NK-92 treated with Interleukin-12 subunit alpha and Interleukin-12 subunit beta, amount 100 ng/mL, for 24 hours (cell line): ENCODE measurements around the gene AQP7.
"Not testable (repeated sequence)": the region's sequence is repeated elsewhere in the genome, so short reads cannot be mapped to it uniquely, and the experiment has no call there.

Source experiments
- DNase-seq: peaks from one replicate; lab custom pipeline; 2025; lab: John Stamatoyannopoulos, UW

AQP7 gene

DNA sequence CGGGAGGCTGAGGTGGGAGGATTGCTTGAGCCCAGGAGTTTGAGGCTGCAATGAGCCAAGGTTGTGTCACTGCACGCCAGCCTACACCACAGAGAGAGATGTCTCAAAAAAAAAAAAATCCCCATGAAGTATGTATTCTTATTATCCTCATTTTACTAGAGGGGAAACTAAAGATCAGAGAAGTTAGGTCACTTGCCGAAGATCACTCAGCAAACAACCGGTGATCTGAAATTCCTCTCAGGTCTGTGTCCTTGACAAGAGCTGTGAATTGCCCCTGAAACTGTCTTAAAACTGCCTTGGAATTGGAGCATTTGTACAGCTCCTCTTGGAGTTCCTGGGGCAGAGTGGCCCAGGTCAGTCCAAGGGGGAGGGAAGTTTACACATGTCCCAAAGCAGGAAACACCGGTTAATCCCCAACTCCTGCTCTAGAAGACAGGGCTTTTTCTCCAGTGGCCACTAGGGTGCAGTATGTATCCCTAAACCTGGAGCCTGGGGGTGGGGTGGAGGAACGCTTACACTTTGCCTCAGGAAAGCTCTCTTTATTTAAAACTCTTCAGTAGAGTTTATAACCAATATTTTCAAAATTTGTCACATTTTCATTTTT lies 27.6 kb downstream of the AQP7 start:
- no peak for DNase-seq

DNA sequence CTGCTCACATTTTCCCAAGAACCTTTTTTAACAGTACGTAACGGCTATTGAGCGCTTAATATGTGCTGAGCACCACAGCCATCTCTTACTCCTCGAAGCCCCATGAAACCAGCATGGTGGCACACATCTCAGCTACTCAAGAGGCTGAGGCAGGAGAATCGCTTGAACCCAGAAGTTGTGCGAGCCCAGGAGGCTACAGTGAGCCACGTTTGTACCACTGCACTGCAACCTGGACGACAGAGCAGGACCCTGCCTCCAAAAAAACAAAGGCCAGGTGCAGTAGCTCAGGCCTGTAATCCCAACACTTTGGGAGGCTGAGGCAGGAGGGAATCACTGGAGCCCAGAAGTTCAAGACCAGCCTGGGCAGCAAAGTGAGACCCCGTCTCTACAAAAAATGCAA lies 28.2 kb downstream of the AQP7 start:
- no peak for DNase-seq

DNA sequence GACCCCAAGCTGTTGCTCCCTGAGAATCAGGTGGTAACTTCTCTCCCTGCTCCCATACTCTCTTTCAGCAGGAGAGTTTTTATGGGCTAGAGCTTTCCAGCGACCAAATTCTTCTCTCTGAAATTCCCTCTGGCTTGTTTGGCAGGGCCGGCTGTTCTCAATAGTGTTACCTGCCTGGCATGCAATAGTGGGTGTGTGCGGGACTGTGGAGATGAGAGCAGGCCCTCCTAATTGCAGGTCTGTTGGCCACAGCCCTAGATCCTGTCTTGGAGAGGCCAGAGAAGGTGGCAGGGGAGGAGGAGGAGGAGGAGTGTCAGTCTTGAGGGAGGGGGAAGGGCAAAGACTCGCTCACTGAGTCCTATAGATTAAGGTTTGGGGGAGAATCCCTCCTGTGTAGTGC lies 29.5 kb downstream of the AQP7 start:
- DNase-seq: no peak

GRCh38 chr9:33366979-33367480 lies 35.3 kb downstream of the AQP7 start:
- DNase-seq: no peak

DNA sequence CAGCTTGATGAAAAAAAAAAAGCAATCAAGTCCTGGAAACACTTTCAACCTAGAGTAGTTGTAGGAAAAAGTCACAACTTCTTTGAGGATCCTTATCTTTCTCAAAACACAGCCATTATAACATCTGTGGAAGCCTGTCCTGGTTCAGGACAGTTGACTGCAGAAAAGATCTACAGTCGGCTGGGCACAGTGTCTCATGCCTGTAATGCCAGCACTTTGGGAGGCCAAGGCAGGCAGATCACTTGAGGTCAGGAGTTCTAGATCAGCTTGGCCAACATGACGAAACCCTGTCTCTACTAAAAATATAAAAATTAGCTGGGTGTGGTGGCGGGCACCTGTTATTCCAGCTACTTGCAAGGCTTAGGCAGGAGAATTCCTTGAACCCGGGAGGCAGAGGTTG lies 37.6 kb downstream of the AQP7 start:
- DNase-seq: not testable (repeated sequence)

DNA sequence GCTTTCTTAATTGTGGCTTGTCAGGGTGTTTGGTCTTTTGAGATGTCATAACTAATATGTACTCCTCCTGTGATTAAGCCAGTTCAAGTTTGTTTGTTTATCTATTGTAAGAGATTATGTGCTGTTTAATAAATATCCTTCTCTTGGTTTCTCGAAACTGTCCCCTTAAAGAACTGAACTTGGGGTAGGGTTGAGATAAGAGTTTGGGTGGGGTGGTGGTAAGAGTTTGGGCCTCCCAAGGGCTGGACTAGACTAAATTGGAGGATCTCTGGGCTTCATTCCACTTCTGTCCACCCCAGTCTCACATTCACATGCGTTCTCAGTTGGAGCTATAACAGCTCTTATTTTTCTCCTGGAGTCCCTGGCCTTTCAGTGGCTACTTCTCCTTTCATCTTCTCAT lies 38.2 kb downstream of the AQP7 start:
- no peak for DNase-seq

- DNase-seq: not testable (repeated sequence)
Measured at GRCh38 chr9:33358641-33359040, 43.7 kb downstream of the AQP7 start.

- DNase-seq: no peak
Measured at GRCh38 chr9:33355933-33356332, 46.4 kb downstream of the AQP7 start.

DNA sequence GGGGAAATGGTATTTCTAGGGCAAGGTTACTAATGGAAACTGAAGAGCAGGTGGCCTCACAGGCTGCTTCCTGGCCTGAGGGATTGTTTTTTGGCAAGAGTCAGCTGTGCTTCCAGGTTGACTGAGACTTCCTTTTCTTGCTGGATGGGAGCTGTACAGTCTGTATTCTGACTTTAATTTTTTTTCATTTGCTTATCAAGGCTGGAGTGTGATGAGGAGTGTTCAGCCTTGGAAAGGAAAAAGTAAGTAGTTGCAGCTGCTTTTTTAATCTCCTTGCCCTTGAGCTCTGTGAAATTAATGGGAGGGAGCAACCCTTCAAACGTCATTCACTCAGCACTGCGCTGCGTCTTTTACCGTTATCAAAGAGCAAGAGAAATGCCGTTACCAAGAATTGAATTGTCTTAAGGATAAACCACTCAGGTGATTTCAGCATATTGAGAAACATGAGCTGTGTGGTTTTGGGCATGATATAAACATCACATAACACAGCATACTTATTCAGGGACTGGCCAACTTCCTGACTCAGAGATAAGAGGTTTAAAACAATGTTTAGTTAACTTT lies 47.6 kb downstream of the AQP7 start:
- no peak for DNase-seq

DNA sequence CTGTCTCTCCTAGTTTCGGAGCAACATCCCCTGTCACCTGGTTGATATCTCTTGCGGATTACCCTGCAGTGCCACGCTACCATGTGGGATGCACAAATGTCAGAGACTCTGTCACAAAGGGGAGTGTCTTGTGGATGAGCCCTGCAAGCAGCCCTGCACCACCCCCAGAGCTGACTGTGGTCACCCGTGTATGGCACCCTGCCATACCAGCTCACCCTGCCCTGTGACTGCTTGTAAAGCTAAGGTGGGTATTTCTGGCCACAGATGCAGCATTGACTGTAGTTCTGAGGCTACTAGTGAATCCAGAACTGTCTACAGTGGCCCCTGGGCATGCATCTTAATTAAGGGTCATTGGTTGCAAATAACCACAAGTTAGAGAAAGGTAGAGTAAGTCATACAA lies 50.8 kb downstream of the AQP7 start:
- no peak for DNase-seq

GRCh38 chr9:33350310-33350709 lies 52.1 kb downstream of the AQP7 start:
- DNase-seq: no peak

DNA sequence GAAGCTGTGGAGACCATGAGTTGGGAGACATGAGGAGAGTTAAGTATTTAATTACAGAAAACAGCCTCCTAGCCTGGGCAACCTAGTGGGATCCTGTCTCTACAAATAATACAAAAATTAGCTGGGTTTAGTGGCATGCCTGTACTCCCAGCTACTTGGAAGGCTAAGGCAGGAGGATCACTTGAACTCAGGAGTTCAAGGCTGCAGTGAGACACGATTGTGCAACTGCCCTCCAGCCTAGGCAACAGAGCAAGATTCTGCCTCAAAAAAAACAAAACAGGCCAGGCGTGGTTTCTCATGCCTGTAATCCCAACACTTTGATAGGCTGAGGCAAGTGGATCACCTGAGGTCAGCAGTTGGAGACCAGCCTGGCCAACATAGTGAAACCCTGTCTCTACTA lies 52.6 kb downstream of the AQP7 start:
- no peak for DNase-seq

GRCh38 chr9:33348998-33349397 lies 53.4 kb downstream of the AQP7 start:
- DNase-seq: no peak

DNA sequence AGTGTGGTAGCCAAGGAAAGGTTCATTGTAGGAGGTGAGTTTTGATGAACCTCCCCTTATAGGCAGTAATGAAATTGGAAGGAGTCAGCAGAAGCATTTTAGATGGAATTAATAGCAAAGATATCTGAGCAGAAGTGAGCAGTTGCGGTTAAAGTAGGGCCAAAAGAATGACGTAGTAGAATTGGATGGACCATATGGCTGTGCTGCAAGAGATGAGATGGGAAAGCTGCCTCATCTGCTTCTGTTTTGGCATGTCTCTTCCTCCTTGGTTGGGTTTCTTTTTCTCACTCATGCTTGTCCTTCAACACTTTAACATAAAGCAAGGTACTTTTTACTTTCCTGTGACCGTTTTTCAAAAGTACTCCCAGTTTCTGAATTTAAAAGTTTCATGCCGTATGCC lies 55.8 kb downstream of the AQP7 start:
- no peak for DNase-seq

DNA sequence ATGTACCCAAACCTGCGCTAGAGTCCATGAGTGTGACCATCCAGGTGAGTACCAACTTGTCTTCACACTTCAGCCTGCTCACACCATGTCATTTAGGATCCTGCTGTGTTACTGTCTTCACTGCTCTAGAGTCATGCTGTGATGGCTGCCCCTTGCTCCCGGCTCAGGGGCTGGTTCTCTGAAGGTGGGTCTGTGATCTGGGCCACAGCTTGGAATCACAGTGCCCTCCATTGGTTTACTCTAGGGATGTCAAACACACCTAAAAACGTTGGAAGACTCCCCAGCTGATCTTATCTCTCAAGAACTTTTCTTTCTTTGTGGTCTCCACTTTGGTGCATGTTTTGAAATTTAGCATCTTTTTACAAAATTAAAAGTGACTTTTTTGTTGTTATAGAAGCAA lies 58.2 kb downstream of the AQP7 start:
- no peak for DNase-seq

- DNase-seq: no peak
Measured at GRCh38 chr9:33341182-33341581, 61.2 kb downstream of the AQP7 start.

DNA sequence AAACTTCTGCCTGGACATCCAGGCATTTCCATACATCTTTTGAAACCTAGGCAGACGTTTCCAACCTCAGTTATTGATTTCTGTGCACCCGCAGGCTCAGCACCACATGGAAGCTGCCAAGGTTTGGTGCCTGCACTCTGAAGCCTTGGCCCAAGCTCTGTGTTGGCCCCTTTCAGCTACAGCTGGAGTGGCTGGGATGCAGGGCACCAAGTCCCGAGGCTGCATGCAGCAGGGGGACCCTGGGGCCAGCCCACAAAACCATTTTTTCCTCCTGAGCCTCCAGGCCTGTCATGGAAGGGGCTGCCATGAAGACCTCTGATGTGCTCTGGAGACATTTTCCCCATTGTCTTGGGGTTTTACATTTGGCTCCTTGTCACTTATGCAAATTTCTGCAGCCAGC lies 62.2 kb downstream of the AQP7 start:
- no peak for DNase-seq
